GM12878 (cell line): ENCODE measurements around the gene OR2H2. TPM values are rescaled to one million over a fixed set of nuclear protein-coding genes. Genes with fewer than 3 reads are reported as not detected.

Experiments
- ATAC-seq: fragments of 200-7000 bp; cut with Tn5 transposase; 3 replicates; pipeline ENCODE4 v1.9.1; 2020; ENCODE audit warnings: mild to moderate bottlenecking, moderate library complexity
- Bru-seq: library from RNA; stranded (reverse); fragments of 400-500 nt; gene quantifications from one replicate; lab custom pipeline; 2021; lab: Mats Ljungman, UMichigan
- BruChase-seq, 2 experiments: library from RNA; stranded (reverse); fragments of 400-500 nt; gene quantifications; one replicate each; lab custom pipeline; 2021; lab: Mats Ljungman, UMichigan
- BruUV-seq: library from RNA; stranded (reverse); fragments of 400-500 nt; replicated peaks from 2 replicates; lab custom pipeline; 2021; lab: Mats Ljungman, UMichigan
- CTCF ChIA-PET: fragments of 300-600 bp; sonication (Branson Sonifier 250); formaldehyde crosslinking; extraction: SDS; loops from one replicate; lab custom pipeline; 2021; ENCODE audit warnings: inconsistent platforms; lab: Yijun Ruan, JAX
- POLR2A ChIA-PET: fragments of 350-600 bp; formaldehyde crosslinking; extraction: SDS; loops from one replicate; lab custom pipeline; 2021; ENCODE audit warnings: inconsistent platforms; lab: Charles Lee
- RAD21 ChIA-PET: fragments of 300-600 bp; sonication (Branson Sonifier 250); formaldehyde crosslinking; loops from one replicate; lab custom pipeline; 2023; ENCODE audit warnings: antibody characterized with exemption; ENCODE audit not compliant: unreplicated experiment; lab: Charles Lee
- SMC1A ChIA-PET: fragments of 300-600 bp; sonication (Branson Sonifier 250); formaldehyde crosslinking; loops from one replicate; lab custom pipeline; 2023; ENCODE audit not compliant: unreplicated experiment, uncharacterized antibody; lab: Charles Lee
- DNase-seq: peaks from one replicate; pipeline ENCODE4 v3.0.0-alpha.2; 2011; ENCODE audit warnings: low read depth, low spot score
- FAIRE-seq: peaks from 3 replicates; lab custom pipeline; 2011; peaks lifted over from hg19 to GRCh38; lab: Jason Lieb, UNC
- H2AFZ ChIP-seq: 2 replicates; pipeline ENCODE4 v1.6.0; 2011; ENCODE audit warnings: low read depth, low read length, control low read depth; ENCODE audit not compliant: control insufficient read depth
- H3K27ac ChIP-seq: 2 replicates; pipeline ENCODE4 v1.5.1; 2011; ENCODE audit warnings: control low read depth; ENCODE audit not compliant: control insufficient read depth, insufficient read depth
- H3K27me3 ChIP-seq, 2 experiments: replicated peaks in 1 of 2; 2 replicates each; pipeline versions ENCODE4 v1.6.0 to v1.6.1; 2011; ENCODE audit warnings: low read length in 1 of 2; ENCODE audit not compliant: control insufficient read depth in 2 of 2, insufficient read depth in 2 of 2
- H3K36me3 ChIP-seq, 2 experiments: 2 replicates each; pipeline ENCODE4 v1.5.1; 2011; ENCODE audit warnings: low read length in 1 of 2; ENCODE audit not compliant: control insufficient read depth in 2 of 2, insufficient read depth in 2 of 2
- H3K4me1 ChIP-seq: 2 replicates; pipeline ENCODE4 v1.6.1; 2011; ENCODE audit warnings: mild to moderate bottlenecking, low read length, moderate library complexity, mixed read lengths; ENCODE audit not compliant: control insufficient read depth, insufficient read depth
- H3K4me2 ChIP-seq: 2 replicates; pipeline ENCODE4 v1.6.0; 2011; ENCODE audit warnings: control low read depth; ENCODE audit not compliant: control insufficient read depth, insufficient read depth
- H3K4me3 ChIP-seq: fragments of 200-600 bp; sonication (generic); 2 replicates; pipeline ENCODE4 v1.5.1; 2016
- H3K79me2 ChIP-seq: 2 replicates; pipeline ENCODE4 v1.6.0; 2011; ENCODE audit warnings: low read length; ENCODE audit not compliant: control insufficient read depth, insufficient read depth
- H3K9ac ChIP-seq: 2 replicates; pipeline ENCODE4 v1.8.0; 2011; ENCODE audit warnings: low read length, control low read depth, mixed read lengths; ENCODE audit not compliant: control insufficient read depth, insufficient read depth
- H3K9me3 ChIP-seq: replicated peaks from 3 replicates; pipeline ENCODE4 v1.5.1; 2011; ENCODE audit warnings: mild to moderate bottlenecking, low read length; ENCODE audit not compliant: control insufficient read depth, insufficient read depth
- H4K20me1 ChIP-seq: 2 replicates; pipeline ENCODE4 v1.6.0; 2011; ENCODE audit not compliant: control insufficient read depth, insufficient read depth
- CEBPB ChIP-seq, 2 experiments: fragments of 150-350 bp in 1 of 2; IDR thresholded peaks; 2 replicates each; pipeline ENCODE4 v1.6.1; 2012 to 2014; ENCODE audit warnings: low read depth in 2 of 2, low read length in 2 of 2, borderline replicate concordance in 1 of 2, inconsistent platforms in 1 of 2
- CUX1 ChIP-seq: IDR thresholded peaks from 2 replicates; pipeline ENCODE4 v1.6.1; 2012; ENCODE audit warnings: improper control_type of control experiment, low read depth, low read length; ENCODE audit not compliant: insufficient replicate concordance
- DPF2 ChIP-seq: fragments of 450-650 bp; IDR thresholded peaks from 2 replicates; pipeline ENCODE4 v1.6.1; 2017; ENCODE audit warnings: mild to moderate bottlenecking
- EP300 ChIP-seq, 2 experiments: fragments of 150-350 bp in 1 of 2; IDR thresholded peaks; 2 replicates each; pipeline ENCODE4 v1.6.1; 2011 to 2012; ENCODE audit warnings: low read depth in 2 of 2, low read length in 2 of 2, borderline replicate concordance in 1 of 2, improper control_type of control experiment in 1 of 2, inconsistent platforms in 1 of 2; ENCODE audit not compliant: control insufficient read depth in 1 of 2
- HDGF ChIP-seq: fragments of 450-650 bp; IDR thresholded peaks from 2 replicates; pipeline ENCODE4 v1.6.1; 2016; ENCODE audit warnings: antibody characterized with exemption
- MAX ChIP-seq: IDR thresholded peaks from 2 replicates; pipeline ENCODE4 v1.6.1; 2012; ENCODE audit warnings: low read depth, low read length, improper control_type of control experiment
- NR2F1 ChIP-seq: fragments of 450-650 bp; conservative IDR thresholded peaks from 2 replicates; pipeline ENCODE4 v1.6.1; 2017; ENCODE audit warnings: mild to moderate bottlenecking
- RAD51 ChIP-seq: fragments of 450-650 bp; IDR thresholded peaks from 2 replicates; pipeline ENCODE4 v1.6.1; 2016; ENCODE audit warnings: moderate library complexity, mild to moderate bottlenecking, inconsistent platforms
- RBBP5 ChIP-seq: fragments of 200-600 bp; sonication (generic); conservative IDR thresholded peaks from 2 replicates; pipeline ENCODE4 v1.6.1; 2016
- SPI1 ChIP-seq: IDR thresholded peaks from 2 replicates; pipeline ENCODE4 v1.6.1; 2011; ENCODE audit warnings: low read depth, mild to moderate bottlenecking, low read length, moderate library complexity, borderline replicate concordance; ENCODE audit not compliant: insufficient read depth
- USF1 ChIP-seq: IDR thresholded peaks from 2 replicates; pipeline ENCODE4 v1.6.1; 2011; ENCODE audit warnings: borderline replicate concordance, low read depth, mild to moderate bottlenecking, moderate library complexity, mixed read lengths, low read length; ENCODE audit not compliant: insufficient read depth; ENCODE audit errors: extremely low read length
- ZNF622 ChIP-seq: fragments of 450-650 bp; IDR thresholded peaks from 2 replicates; pipeline ENCODE4 v1.6.1; 2017; ENCODE audit warnings: mild to moderate bottlenecking, inconsistent platforms
- in situ Hi-C: fragments of 300-500 bp; cut with MboI; formaldehyde crosslinking; loops from 9 replicates; pipeline ENCODE4 v1.14.3; 2018; ENCODE audit warnings: mixed read lengths
- intact Hi-C: fragments of 100-400 bp; cut with micrococcal nuclease; formaldehyde crosslinking; loops from one replicate; pipeline ENCODE4 v1.14.2; 2022; ENCODE audit not compliant: unreplicated experiment
- long read RNA-seq, 2 experiments: library from polyadenylated mRNA; unstranded; transcript quantifications; one replicate each; pipeline ENCODE4 v2.0.0, GENCODE V29; 2019 to 2020
- polyA minus RNA-seq, 3 experiments: library from RNA; depleted of rRNA, polyadenylated mRNA; stranded (reverse); fragments of >200 nt; gene quantifications; 2 replicates each; pipeline ENCODE4 v1.2.3, GENCODE V29; 2011
- polyA plus RNA-seq, 11 experiments: library from polyadenylated mRNA; depleted of rRNA in 4 of 11; unstranded in 6 of 11; stranded (reverse) in 5 of 11; fragments of >200 nt; fragmentation: Nextera tagmentation in 4 of 11; fragmentation: Illumina TruSeq in 1 of 11; extraction: Ambion mirVana in 4 of 11; extraction: Trizol in 1 of 11; gene quantifications; 1 replicate in 1 of 11; 2 replicates in 10 of 11; pipeline versions ENCODE4 v1.2.1 to v1.2.3, GENCODE V29; 2011 to 2016; ENCODE audit warnings: inconsistent platforms in 2 of 11, missing spikeins in 2 of 11, low read depth in 1 of 11
- total RNA-seq, 4 experiments: library from RNA; depleted of rRNA in 3 of 4; stranded (reverse); fragments of >200 nt in 3 of 4; fragmentation: Illumina TruSeq in 1 of 4; extraction: Trizol in 1 of 4; gene quantifications; 2 replicates each; pipeline versions ENCODE4 v1.2.1 to v1.2.3, GENCODE V29; 2013 to 2021
- TF ChIP-seq, protein P1 (sequence below): IDR thresholded peaks from 2 replicates; pipeline ENCODE4 v1.6.1; 2011; ENCODE audit warnings: borderline replicate concordance, low read depth, mild to moderate bottlenecking, moderate library complexity, low read length; ENCODE audit not compliant: insufficient read depth, poor library complexity, severe bottlenecking

Gene OR2H2
- total RNA-seq (2013; cell fraction: nucleolus; rRNA removed) = not detected in 2 replicates
- not detected in 2 replicates for total RNA-seq (2014; rRNA removed)
- total RNA-seq (2014; rRNA removed; fragmentation: Illumina TruSeq; extraction: Trizol) = not detected in 2 replicates
- total RNA-seq (2021) = not detected in 2 replicates
- not detected for polyA plus RNA-seq (2011; ENCODE audit: low read depth)
- not detected in 2 replicates for polyA plus RNA-seq (2011; rRNA removed)
- polyA plus RNA-seq (2011; cell fraction: cytosol; rRNA removed) = not detected in 2 replicates
- polyA plus RNA-seq (2011; cell fraction: nucleus; rRNA removed) = not detected in 2 replicates
- polyA plus RNA-seq (2012) = not detected in 2 replicates
- polyA plus RNA-seq (2014; fragmentation: Illumina TruSeq; extraction: Trizol) = not detected in 2 replicates
- not detected for polyA plus RNA-seq (2014; fragmentation: Nextera tagmentation; extraction: Ambion mirVana)
- polyA plus RNA-seq (2014; rRNA removed) = not detected in 2 replicates
- polyA plus RNA-seq (2016; fragmentation: Nextera tagmentation; extraction: Ambion mirVana) = not detected
- not detected in 2 replicates for polyA minus RNA-seq (2011; rRNA and poly(A)+ RNA removed)
- polyA minus RNA-seq (2011; cell fraction: cytosol; rRNA and poly(A)+ RNA removed) = not detected in 2 replicates
- polyA minus RNA-seq (2011; cell fraction: nucleus; rRNA and poly(A)+ RNA removed) = not detected in 2 replicates
- Bru-seq, nascent RNA = not detected
- not detected for BruChase-seq, experiment 1, labeled RNA remaining after a 6-hour chase
- BruChase-seq, experiment 2, labeled RNA remaining after a 2-hour chase = not detected
- long read RNA-seq, experiment 1 = 0 reads
- long read RNA-seq, experiment 2 = 0 reads

DNA sequence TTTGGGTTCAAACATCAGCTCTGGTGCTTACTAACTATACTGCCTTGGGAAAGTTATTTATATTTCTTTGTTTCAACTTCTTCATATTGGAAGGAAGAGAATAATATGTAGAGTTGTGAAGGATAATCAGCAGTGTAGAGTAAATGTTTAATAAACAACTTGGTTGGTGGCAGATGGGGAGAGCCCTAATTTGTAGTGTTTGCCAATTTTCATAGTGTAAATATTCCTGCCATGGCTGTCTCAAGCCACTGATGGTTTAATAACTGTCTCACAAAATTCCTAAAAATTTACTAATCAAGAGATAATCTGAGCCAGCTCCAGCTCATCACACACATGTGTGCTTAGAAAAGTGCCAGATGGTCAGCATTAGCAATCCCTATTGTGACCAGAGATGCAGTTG is at the start of gene OR2H2:
OR2H2 (plus strand) TSS at position 301 of the 400 bp plus-strand sequence. CDS start 2,824 bp downstream, outside the sequence.
- ATAC-seq (no peak), FAIRE-seq (no peak), DNase-seq (no peak)
- Histone ChIP-seq H3K9me3 (no peaks in the 10 kb centered on the region), H3K79me2 (no peaks in the 10 kb centered on the region), H3K9ac (no peak within 1 kb of the TSS), H2AFZ (no peak within 1 kb of the TSS), H3K4me1 (no peaks in the 10 kb centered on the region), H3K27ac (no peak within 1 kb of the TSS), H4K20me1 (no peaks in the 10 kb centered on the region), H3K4me3 (no peak within 1 kb of the TSS), H3K36me3 (no peaks in the 10 kb centered on the region), H3K27me3 (peaks cover 0 to 2% of the 10 kb centered on the region in 2 experiments; a peak in 2 of 4 replicates), H3K4me2 (no peak within 1 kb of the TSS)
- POLR2A ChIA-PET = no interaction called here
- RAD21 ChIA-PET = no interaction called here
- CTCF ChIA-PET = interaction anchor here (1.0 to 2.0 kb wide), 3 partner anchors 26 to 747 kb away, joined by 3 to 6 read pairs (median 3); partner anchors contain the start of gene UBD
- in situ Hi-C loops = no loop called here
- BruUV-seq = no TSS peak
- intact Hi-C loops = loop anchor here (5.0 to 10.0 kb wide), 3 partner anchors 568 to 898 kb away; no protein-coding TSS in a partner anchor
- SMC1A ChIA-PET = interaction anchor here (1.2 kb wide), 1 partner anchor 208 kb away, joined by 6 read pairs; no protein-coding TSS in a partner anchor
- TF ChIP-seq NR2F1 (no peak), USF1 (no peak), CUX1 (no peak), MAX (no peak), EP300 (IDR thresholded peaks at IDR 0.05; ENCODE audit: borderline replicate concordance in 1 of 2, control insufficient read depth in 1 of 2, low read depth in 2 of 2, low read length in 2 of 2) (no peak), HDGF (no peak), RAD51 (no peak), SPI1 (no peak), RBBP5 (no peak), ZNF622 (no peak), DPF2 (no peak), CEBPB (IDR thresholded peaks at IDR 0.05; ENCODE audit: borderline replicate concordance in 1 of 2, low read depth in 2 of 2, low read length in 2 of 2) (no peak)
- TF ChIP-seq, protein P1, sequence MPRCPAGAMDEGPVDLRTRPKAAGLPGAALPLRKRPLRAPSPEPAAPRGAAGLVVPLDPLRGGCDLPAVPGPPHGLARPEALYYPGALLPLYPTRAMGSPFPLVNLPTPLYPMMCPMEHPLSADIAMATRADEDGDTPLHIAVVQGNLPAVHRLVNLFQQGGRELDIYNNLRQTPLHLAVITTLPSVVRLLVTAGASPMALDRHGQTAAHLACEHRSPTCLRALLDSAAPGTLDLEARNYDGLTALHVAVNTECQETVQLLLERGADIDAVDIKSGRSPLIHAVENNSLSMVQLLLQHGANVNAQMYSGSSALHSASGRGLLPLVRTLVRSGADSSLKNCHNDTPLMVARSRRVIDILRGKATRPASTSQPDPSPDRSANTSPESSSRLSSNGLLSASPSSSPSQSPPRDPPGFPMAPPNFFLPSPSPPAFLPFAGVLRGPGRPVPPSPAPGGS = no peak
